Coronary artery (tissue), 2 donors: ENCODE measurements around the gene SEMA3C.

Experiments used
- DNase-seq: peaks from one replicate; pipeline ENCODE4 v3.0.0-alpha.2; 2017; ENCODE audit warnings: low spot score
- H3K27ac ChIP-seq, 2 donors: fragments of 200-600 bp; sonication (generic); one replicate each; pipeline ENCODE4 v1.5.1; 2016 to 2019
- H3K4me3 ChIP-seq: fragments of 200-600 bp; sonication (generic); 2 replicates; pipeline ENCODE4 v1.5.1; 2016; ENCODE audit warnings: mild to moderate bottlenecking, moderate library complexity
- CTCF ChIP-seq: fragments of 200-600 bp; sonication (generic); IDR thresholded peaks from one replicate; pipeline ENCODE4 v1.5.1; 2019; ENCODE audit warnings: antibody characterized with exemption

SEMA3C gene

GRCh38 chr7:80733333-80733915, 185.4 kb downstream of the SEMA3C start:
- no peak for TF ChIP-seq CTCF
- Histone ChIP-seq H3K4me3 (no peak overlapping the region), H3K27ac (no peak overlapping the region)
- DNase-seq = no peak

GRCh38 chr7:80732630-80733029, 186.2 kb downstream of the SEMA3C start:
- Histone ChIP-seq H3K4me3 (no peak overlapping the region), H3K27ac (no peak overlapping the region)
- TF ChIP-seq CTCF = no peak
- no peak for DNase-seq

- Histone ChIP-seq H3K4me3 (no peak overlapping the region), H3K27ac (no peak overlapping the region)
- TF ChIP-seq CTCF = no peak
- no peak for DNase-seq
These were observed 187.6 kb downstream of the SEMA3C start for GRCh38 chr7:80731281-80731680.

GRCh38 chr7:80729591-80730320, 189.1 kb downstream of the SEMA3C start:
- DNase-seq = no peak
- no peak for TF ChIP-seq CTCF
- no peak overlapping the region for H3K27ac ChIP-seq
- no peak overlapping the region for H3K4me3 ChIP-seq

- no peak overlapping the region for H3K4me3 ChIP-seq
- DNase-seq = no peak
- H3K27ac ChIP-seq = no peak overlapping the region
- TF ChIP-seq CTCF = no peak
These were observed 192.2 kb downstream of the SEMA3C start for GRCh38 chr7:80726666-80727065.

- Histone ChIP-seq H3K4me3 (no peak overlapping the region), H3K27ac (no peak overlapping the region)
- no peak for DNase-seq
- TF ChIP-seq CTCF = no peak
These were observed 193.7 kb downstream of the SEMA3C start for GRCh38 chr7:80725181-80725611.
